Spleen (tissue), 7 donors: Measurements from ENCODE around the gene KIF3B.

ENCODE experiments used
- CTCF ChIP-seq, 11 experiments: fragments of 200-600 bp in 7 of 11; fragments of 450-650 bp in 4 of 11; sonication (generic) in 4 of 11; IDR thresholded peaks in 8 of 11; conservative IDR thresholded peaks in 3 of 11; 1 replicate in 7 of 11; 2 replicates in 4 of 11; pipeline versions ENCODE4 v1.4.0 to v1.8.0; 2016 to 2021; ENCODE audit warnings: antibody characterized with exemption in 11 of 11, inconsistent platforms in 4 of 11, mild to moderate bottlenecking in 1 of 11
- POLR2A ChIP-seq, 3 donors: fragments of 450-650 bp; IDR thresholded peaks; one replicate each; pipeline ENCODE4 v1.5.1; 2017; ENCODE audit warnings: antibody characterized with exemption in 3 of 3, mild to moderate bottlenecking in 1 of 3
- POLR2AphosphoS5 ChIP-seq, 3 donors: sonication (generic); formaldehyde crosslinking; IDR thresholded peaks; one replicate each; pipeline ENCODE4 v1.5.1; 2017; ENCODE audit warnings: antibody characterized with exemption in 3 of 3
- donor health status: DM: no; HTN: no; CAD: no; lungs with moderate emphysema.
- donor health status: DM: no; HTN: no; CAD: no.
- donor health status: DM: no; HTN: no; CAD: no.

GRCh38 chr20:32296819-32297420 lies 19.5 kb downstream of the KIF3B start:
- TF ChIP-seq CTCF (IDR thresholded peaks at IDR 0.05 in 8 of 11, conservative IDR thresholded peaks at IDR 0.05 in 3 of 11): no peak
- TF ChIP-seq POLR2AphosphoS5 (IDR thresholded peaks at IDR 0.05): no peak
- TF ChIP-seq POLR2A (IDR thresholded peaks at IDR 0.05): no peak
